ENCODE data around the gene TOX3.

DNA sequence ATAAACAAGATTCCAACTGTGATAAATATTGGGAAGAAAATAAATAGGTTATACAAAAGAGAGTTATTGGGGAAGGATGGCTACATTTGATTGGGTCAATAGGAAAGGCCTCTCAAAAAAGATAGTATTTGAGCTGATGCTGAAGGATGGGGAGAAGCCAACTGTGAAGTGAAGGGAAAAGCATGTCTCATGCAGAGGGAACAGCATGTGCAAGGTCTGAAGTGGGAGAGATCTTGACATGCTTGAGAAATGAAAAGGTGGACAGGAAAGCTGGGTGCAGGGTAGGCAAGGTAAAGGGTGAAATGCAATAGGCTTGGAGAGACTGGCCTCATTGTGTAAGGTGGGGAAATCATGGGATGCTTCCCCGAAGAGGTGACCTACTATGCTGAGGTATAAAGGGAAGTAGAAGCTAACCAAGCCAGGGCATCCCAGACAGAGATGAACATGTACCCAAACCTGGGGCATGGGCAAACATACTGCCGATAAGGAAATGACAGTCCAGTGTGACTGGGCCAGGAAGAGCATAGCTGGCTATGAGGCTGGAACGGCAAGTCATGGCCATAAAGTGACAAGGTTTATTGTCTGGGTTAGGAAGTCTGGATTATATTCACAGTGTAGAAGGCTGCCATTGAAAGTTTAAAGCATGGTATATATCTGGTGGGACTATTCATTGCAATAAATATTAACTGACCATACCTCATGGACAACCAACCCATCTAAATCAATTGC lies 91.2 kb downstream of the TOX3 start:
- TF ChIP-seq SUZ12 (IDR thresholded peaks at IDR 0.05; ENCODE audit: unreplicated experiment) (no peak), SP1 (IDR thresholded peaks at IDR 0.05; ENCODE audit: low read depth, low read length) (no peak), EZH2 (IDR thresholded peaks at IDR 0.05; ENCODE audit: borderline replicate concordance, control insufficient read depth, low read depth, low read length) (no peak), SMAD1 (IDR thresholded peaks at IDR 0.05; ENCODE audit: low read depth, partially characterized antibody) (no peak)
- TF ChIP-seq, protein P1, sequence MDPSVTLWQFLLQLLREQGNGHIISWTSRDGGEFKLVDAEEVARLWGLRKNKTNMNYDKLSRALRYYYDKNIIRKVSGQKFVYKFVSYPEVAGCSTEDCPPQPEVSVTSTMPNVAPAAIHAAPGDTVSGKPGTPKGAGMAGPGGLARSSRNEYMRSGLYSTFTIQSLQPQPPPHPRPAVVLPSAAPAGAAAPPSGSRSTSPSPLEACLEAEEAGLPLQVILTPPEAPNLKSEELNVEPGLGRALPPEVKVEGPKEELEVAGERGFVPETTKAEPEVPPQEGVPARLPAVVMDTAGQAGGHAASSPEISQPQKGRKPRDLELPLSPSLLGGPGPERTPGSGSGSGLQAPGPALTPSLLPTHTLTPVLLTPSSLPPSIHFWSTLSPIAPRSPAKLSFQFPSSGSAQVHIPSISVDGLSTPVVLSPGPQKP (IDR thresholded peaks at IDR 0.05; ENCODE audit: low read depth, low read length), result no peak
